GM18526 (cell line): ENCODE data around the gene STX7.

Source experiments
- POLR2A ChIP-seq: IDR thresholded peaks from 3 replicates; pipeline ENCODE4 v1.6.1; 2011; ENCODE audit not compliant: insufficient read length; ENCODE audit errors: extremely low read depth

The STX7 gene

GRCh38 chr6:132512638-132513632 lies at the start of gene STX7:
Gene STX7, minus strand, starts transcription at chr6:132513116. Its CDS starts 9,586 bp downstream, at chr6:132503530.
- TF ChIP-seq POLR2A, result peak; percentile 79

GRCh38 chr6:132552372-132552771 lies 39.5 kb upstream of the STX7 start, which contains the start of gene TAAR8:
Gene TAAR8, plus strand, starts transcription at chr6:132552672. Its CDS starts 21 bp downstream, at chr6:132552693.
- TF ChIP-seq POLR2A, result no peak

- TF ChIP-seq POLR2A, result no peak
Measured at GRCh38 chr6:132551214-132551613, 38.3 kb upstream of the STX7 start.

- TF ChIP-seq POLR2A, result no peak
Measured at GRCh38 chr6:132548746-132549463, 36.0 kb upstream of the STX7 start.

GRCh38 chr6:132544826-132545225 lies 31.9 kb upstream of the STX7 start:
- no peak for TF ChIP-seq POLR2A

GRCh38 chr6:132537977-132538376 lies 25.1 kb upstream of the STX7 start, which contains the start of gene TAAR9:
Gene TAAR9, plus strand, starts transcription at chr6:132538277. Its CDS starts 13 bp downstream, at chr6:132538290.
- no peak for TF ChIP-seq POLR2A

- no peak for TF ChIP-seq POLR2A
Measured at GRCh38 chr6:132537145-132537544, 24.2 kb upstream of the STX7 start.

GRCh38 chr6:132530293-132530974 lies 17.5 kb upstream of the STX7 start:
- TF ChIP-seq POLR2A, result no peak

GRCh38 chr6:132527791-132528190 lies 14.9 kb upstream of the STX7 start:
- TF ChIP-seq POLR2A, result no peak

- TF ChIP-seq POLR2A, result no peak
Measured at GRCh38 chr6:132526461-132526860, 13.5 kb upstream of the STX7 start.

GRCh38 chr6:132525866-132526265 lies 12.9 kb upstream of the STX7 start:
- TF ChIP-seq POLR2A, result no peak

- TF ChIP-seq POLR2A, result no peak
Measured at GRCh38 chr6:132524646-132525045, 11.7 kb upstream of the STX7 start.

GRCh38 chr6:132520953-132521352 lies 8.0 kb upstream of the STX7 start:
- TF ChIP-seq POLR2A, result no peak

GRCh38 chr6:132515386-132515785 lies 2.5 kb upstream of the STX7 start:
- no peak for TF ChIP-seq POLR2A
